NCI-H2227 (cell line): ENCODE data around the gene TMC8.
A peak's percentile ranks its signal among the peaks of the same experiment; 100 is the strongest.
"Not testable (repeated sequence)": the region's sequence is repeated elsewhere in the genome, so short reads cannot be mapped to it uniquely, and the experiment has no call there.

ENCODE experiments used
- DNase-seq: peaks from one replicate; lab custom pipeline; 2025; ENCODE audit not compliant: unreplicated experiment; lab: John Stamatoyannopoulos, UW

TMC8 gene

GRCh38 chr17:78133971-78134898 is 3.7 kb downstream of the TMC8 start:
- no peak for DNase-seq

GRCh38 chr17:78134899-78135385 is 4.4 kb downstream of the TMC8 start:
- no peak for DNase-seq

GRCh38 chr17:78135858-78136500 is 5.4 kb downstream of the TMC8 start:
- no peak for DNase-seq

GRCh38 chr17:78137392-78138203 is 7.0 kb downstream of the TMC8 start:
- DNase-seq, result no peak

GRCh38 chr17:78138204-78139060 is 7.9 kb downstream of the TMC8 start:
- no peak for DNase-seq

GRCh38 chr17:78139861-78140168 is 9.2 kb downstream of the TMC8 start:
- not testable (repeated sequence) for DNase-seq

GRCh38 chr17:78140169-78141051 is 9.8 kb downstream of the TMC8 start:
- DNase-seq, result peak; percentile 53

- DNase-seq, result no peak
Observed at GRCh38 chr17:78141437-78142118, 11.0 kb downstream of the TMC8 start.

- no peak for DNase-seq
Observed at GRCh38 chr17:78142119-78142861, 11.7 kb downstream of the TMC8 start.

- no peak for DNase-seq
Observed at GRCh38 chr17:78143214-78144146, 12.9 kb downstream of the TMC8 start.

- peak; percentile 64 for DNase-seq
Observed at GRCh38 chr17:78144147-78144719, 13.7 kb downstream of the TMC8 start.

GRCh38 chr17:78144736-78145641 is 14.4 kb downstream of the TMC8 start:
- DNase-seq, result no peak

- DNase-seq, result no peak
Observed at GRCh38 chr17:78146471-78146869, 15.9 kb downstream of the TMC8 start.

GRCh38 chr17:78146881-78147280 is 16.3 kb downstream of the TMC8 start:
- DNase-seq, result no peak

GRCh38 chr17:78147315-78147998 is 16.9 kb downstream of the TMC8 start:
- no peak for DNase-seq
